ENCODE measurements around the gene AKR1B15.
"Not testable (repeated sequence)": the region's sequence is repeated elsewhere in the genome, so short reads cannot be mapped to it uniquely, and the experiment has no call there.

The AKR1B15 gene

DNA sequence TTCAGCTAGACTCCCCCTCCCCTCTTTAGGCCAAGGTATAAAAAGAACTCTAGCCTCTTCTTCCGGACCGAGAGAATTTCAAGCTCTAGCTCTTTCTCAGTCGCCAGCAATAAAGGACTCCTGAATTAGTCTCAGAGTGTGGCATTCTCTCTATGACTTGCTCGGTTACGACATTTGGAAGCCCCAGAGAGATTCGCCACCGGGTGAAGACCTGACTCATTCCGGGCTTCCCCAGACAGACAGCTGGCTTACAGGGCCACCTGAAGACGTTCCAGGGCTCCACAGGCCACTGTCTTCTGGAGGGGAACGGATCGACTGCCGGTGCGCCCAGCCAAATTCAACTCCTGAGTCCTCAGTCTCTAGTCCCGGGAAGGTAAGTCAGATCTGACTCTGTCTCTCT lies at the start of gene AKR1B15:
Gene AKR1B15, plus strand, starts transcription at position 234 of the 400 bp plus-strand sequence. CDS start 15,510 bp downstream, outside the sequence.
- DNase-seq, result no peak

GRCh38 chr7:134500406-134500805 lies 48.5 kb upstream of the AKR1B15 start:
- DNase-seq, result no peak

- no peak for DNase-seq
Observed at GRCh38 chr7:134500982-134501381, 47.9 kb upstream of the AKR1B15 start.

- DNase-seq, result no peak
Observed at GRCh38 chr7:134502463-134503371, 46.2 kb upstream of the AKR1B15 start.

DNA sequence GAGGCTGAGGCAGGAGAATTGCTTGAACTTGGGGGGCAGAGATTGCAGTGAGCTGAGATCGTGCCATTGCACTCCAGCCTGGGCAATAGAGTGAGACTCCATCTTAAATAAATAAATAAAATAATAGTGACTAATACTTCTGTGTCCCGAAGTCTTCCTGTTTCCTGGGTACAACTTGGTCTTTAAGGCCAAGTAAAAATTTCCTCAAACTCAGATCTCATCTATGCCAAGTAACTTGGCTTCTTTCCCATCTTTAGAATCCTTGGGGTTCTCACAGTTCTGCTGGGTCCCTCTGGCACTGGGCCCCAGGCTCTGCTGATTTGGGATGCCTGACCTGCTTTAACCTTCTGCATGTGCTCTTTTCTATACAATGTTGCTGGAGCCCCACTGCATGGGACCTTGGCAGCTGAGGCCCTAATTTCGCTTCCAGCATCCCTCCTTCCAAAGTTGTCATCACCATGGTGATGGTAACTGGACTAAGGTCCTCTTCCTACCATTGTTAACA lies 44.2 kb upstream of the AKR1B15 start:
- DNase-seq, result no peak

DNA sequence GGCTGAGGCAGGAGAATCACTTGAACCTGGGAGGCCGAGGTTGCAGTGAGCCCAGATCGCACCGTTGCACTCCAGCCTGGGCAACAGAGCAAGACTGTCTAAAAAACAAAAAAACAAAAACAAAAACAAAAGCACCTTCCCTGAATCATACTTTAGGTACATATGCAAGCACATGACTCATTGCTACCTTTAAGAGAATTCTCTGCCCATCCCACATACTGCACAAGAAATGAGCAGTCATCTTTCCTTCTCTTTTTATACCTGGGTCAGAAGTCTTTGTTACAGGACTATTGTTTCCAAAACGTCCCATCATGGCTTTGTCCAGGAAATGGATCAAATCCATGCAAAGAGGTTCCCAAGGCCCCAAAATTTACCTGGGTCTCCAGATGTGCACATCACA lies 43.1 kb upstream of the AKR1B15 start:
- DNase-seq, result no peak

GRCh38 chr7:134509010-134509409 lies 39.9 kb upstream of the AKR1B15 start:
- DNase-seq, result no peak

DNA sequence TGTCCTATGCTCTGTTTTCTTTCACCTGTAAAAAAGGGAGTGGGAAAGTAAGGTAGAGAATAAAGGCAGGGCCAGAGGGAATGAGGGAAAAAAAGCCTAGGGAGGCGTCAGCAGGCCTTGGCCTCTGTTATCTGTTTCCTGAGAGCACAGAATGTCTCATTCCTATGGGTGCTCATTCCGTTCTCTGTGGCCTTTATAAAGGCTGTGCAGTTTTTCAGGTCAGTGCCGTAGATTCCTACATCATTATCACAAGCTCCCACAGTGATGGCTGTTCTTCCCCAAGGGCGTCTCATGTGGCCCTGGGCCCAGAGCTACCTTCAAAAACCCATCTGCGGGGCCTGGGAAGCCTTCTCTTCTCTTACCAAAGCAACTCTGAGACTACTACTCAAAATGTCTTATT lies 38.3 kb upstream of the AKR1B15 start:
- no peak for DNase-seq

DNA sequence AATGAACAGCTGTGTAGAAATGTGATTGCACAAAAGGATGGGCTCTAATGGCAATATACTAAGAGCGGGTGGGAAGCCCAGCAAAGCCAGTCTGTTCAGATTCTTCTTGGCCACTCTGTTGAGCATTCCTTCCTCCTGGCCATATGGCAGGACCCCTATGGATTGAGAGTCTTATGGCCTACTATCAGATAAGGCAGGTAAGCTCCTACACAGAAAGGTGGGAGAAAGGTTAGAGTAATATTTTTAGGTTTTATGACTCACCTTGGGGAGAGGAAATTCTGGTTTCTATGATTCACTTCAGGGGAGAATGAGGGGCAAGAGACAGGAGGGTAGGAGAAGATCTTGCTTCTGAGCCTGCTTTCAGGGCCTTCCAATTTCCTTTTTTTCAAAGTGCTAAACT lies 36.6 kb upstream of the AKR1B15 start:
- DNase-seq, result no peak

GRCh38 chr7:134513169-134513752 lies 35.6 kb upstream of the AKR1B15 start:
- no peak for DNase-seq

DNA sequence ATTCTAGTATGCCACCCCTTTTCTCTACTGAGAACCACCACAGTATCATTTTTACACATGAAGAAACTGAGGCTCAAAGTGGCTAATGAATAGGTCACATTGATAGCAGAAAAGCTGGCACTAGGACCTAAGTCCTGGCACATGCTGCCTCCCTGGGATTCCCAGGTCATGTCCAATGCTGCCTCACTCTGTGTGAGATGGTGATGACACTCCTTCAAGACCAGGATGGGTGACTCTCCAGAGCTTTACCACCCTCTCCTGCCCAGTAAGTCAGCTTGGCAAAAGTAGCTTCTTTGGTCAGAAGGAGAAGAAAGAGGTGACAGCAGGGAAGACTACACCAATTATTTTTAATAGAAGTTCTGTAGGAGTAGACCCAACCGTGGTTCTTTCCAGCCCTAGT lies 34.8 kb upstream of the AKR1B15 start:
- no peak for DNase-seq

GRCh38 chr7:134514663-134515062 lies 34.2 kb upstream of the AKR1B15 start:
- peak; percentile 69 for DNase-seq

DNA sequence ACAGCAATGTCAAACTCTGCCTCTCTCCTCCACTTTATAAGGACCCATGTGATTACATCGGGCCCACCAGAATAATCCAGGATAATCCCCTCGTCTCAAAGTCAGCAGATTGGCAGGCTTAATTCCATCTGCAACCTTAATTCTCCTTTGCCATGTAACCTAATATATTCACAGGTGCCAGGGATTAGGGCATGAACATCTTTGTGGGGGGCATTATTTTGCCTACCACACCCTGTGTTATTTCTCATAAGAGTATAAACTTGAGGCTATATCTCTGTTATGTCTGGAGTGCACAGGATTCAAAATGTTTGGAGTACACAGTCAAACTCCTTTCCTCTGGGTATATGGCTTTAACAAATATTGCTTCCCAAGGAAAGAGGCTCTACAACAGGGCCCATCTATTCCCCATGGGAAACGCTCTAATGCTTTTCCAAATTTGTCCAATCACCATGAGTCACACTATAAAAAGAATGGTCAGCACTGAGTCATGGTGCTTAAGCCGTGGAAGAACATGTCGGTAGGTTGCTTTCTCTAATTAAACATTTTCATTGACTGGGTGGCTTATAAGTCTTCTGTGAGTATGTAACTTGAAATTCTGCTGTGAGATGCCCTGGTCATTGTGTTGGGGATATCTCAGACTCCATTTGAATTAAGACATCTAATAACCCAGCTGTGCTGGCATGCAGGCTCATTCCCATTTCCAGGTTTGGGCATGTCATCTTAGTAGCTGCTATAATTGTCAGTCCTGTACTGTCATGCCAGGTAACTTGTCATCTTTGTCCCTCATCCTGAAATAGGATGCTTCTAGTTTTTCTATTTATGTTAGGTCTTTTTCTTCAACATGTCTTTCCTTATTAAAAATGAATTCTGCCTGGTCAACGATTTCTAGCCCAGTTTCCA lies 33.1 kb upstream of the AKR1B15 start:
- no peak for DNase-seq

DNA sequence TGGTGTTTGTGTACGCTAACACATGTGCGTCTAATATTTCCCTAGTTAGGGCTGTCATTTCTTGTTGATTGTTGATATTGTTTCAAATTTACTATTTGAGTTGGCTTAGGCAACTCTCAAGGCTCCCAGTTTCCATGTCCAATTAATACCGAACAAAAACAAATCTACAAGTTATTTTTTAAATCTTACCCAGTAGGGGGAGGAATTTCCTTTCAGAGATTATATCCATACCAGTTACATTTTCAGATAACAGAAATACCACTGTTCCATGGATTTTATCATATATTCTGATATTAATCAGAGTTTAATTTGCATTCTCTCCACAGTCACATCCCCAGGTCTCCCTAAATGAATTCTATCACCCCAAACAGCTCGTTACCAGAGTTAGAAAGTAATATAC lies 28.8 kb upstream of the AKR1B15 start:
- no peak for DNase-seq

GRCh38 chr7:134522601-134523000 lies 26.3 kb upstream of the AKR1B15 start:
- no peak for DNase-seq

GRCh38 chr7:134525449-134525848 lies 23.5 kb upstream of the AKR1B15 start:
- DNase-seq, result not testable (repeated sequence)

DNA sequence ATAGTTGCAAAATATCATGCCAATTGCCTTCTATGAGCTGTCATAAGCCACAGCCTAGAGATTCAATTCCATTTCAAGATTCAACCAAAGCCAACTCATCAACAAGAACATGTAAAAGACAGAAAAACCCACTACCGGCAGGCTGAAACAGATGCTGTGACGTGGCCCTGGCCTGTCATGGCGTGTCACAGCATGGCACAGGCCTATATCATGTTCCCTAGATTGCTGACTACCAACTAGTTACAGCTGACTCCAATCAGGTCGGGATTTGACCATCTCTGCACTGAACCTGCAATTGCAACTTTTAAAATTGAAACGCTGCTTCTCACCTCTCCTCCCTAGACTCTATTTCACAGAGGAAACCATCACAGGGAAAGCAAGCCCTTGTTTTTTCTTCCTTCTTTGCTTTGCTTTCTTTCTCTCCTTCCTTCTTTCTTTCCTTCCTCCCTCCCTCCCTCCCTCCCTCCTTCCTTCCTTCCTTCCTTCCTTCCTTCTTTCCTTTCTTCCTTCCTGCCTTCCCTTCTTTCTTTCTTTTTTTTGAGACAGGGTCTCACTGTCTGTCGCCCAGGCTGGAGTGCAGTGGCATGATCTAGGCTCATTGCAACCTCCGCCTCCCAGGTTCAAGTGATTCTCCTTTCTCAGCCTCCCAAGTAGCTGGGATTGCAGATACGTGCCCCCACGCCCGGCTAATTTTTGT lies 22.2 kb upstream of the AKR1B15 start:
- not testable (repeated sequence) for DNase-seq

- no peak for DNase-seq
Observed at GRCh38 chr7:134527979-134528371, 20.9 kb upstream of the AKR1B15 start.

DNA sequence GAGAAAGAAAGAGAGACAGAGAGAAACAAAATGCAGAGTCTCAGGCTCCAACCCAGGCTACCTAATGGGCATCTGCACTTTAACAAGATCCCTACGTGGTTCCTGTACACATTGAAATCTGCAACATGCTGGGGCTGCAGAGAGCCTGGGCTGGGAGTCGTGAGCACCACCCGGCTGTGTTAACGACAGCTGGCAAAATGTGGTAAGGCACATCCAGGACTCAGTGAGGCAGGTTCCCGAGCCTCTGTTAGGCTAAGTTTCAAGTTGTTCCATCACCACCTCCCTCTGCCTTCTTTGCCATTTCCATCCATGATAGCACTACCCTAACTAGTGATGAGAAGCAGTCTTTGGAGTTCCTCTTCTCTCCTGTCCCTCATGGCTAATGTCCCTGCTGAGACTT lies 20.2 kb upstream of the AKR1B15 start:
- no peak for DNase-seq

GRCh38 chr7:134530460-134530859 lies 18.4 kb upstream of the AKR1B15 start:
- no peak for DNase-seq

- DNase-seq, result no peak
Observed at GRCh38 chr7:134532180-134532953, 16.5 kb upstream of the AKR1B15 start.

DNA sequence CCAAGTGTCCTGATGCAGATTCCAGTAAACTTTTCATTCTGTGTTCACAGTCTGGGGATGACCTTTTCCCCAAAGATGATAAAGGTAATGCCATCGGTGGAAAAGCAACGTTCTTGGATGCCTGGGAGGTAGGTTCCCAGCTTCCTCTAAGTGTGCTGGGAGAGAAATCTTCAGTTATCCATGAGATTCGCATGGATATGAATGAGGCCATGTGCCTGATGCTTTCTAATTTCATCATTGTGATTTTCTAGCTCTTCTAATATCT lies 16.0 kb upstream of the AKR1B15 start:
- no peak for DNase-seq
